Thoracic aorta (tissue), 2 donors: ENCODE measurements around the gene PDPK1. TPM values are rescaled to one million over a fixed set of nuclear protein-coding genes. Genes with fewer than 3 reads are reported as not detected.
"Not testable (repeated sequence)": the region's sequence is repeated elsewhere in the genome, so short reads cannot be mapped to it uniquely, and the experiment has no call there.

Experiments
- ATAC-seq: fragments of 150-250 bp; one replicate; pipeline ENCODE4 v1.8.0; 2017; ENCODE audit warnings: low read depth; ENCODE audit not compliant: insufficient number of reproducible peaks, low FRiP score
- DNase-seq: peaks from one replicate; pipeline ENCODE4 v3.0.0-alpha.2; 2020; ENCODE audit warnings: low spot score
- H3K27ac ChIP-seq, 2 donors: fragments of 200-600 bp; sonication (generic); 1 replicate in 1 of 2; 2 replicates in 1 of 2; pipeline ENCODE4 v1.5.1; 2016; ENCODE audit warnings: mild to moderate bottlenecking in 2 of 2, moderate library complexity in 2 of 2
- H3K27me3 ChIP-seq: fragments of 200-600 bp; sonication (generic); replicated peaks from 2 replicates; pipeline ENCODE4 v1.6.0; 2016; ENCODE audit warnings: mild to moderate bottlenecking; ENCODE audit not compliant: insufficient read depth
- H3K36me3 ChIP-seq: fragments of 200-600 bp; sonication (generic); one replicate; pipeline ENCODE4 v1.5.1; 2016
- H3K4me1 ChIP-seq, 2 donors: fragments of 200-600 bp; sonication (generic); 1 replicate in 1 of 2; 2 replicates in 1 of 2; pipeline versions ENCODE4 v1.5.1 to v1.6.0; 2016; ENCODE audit warnings: low read depth in 2 of 2, mild to moderate bottlenecking in 1 of 2; ENCODE audit not compliant: control insufficient read depth in 1 of 2
- H3K4me3 ChIP-seq: fragments of 200-600 bp; sonication (generic); 2 replicates; pipeline ENCODE4 v1.5.1; 2016; ENCODE audit warnings: mild to moderate bottlenecking
- H3K9me3 ChIP-seq: fragments of 200-600 bp; sonication (generic); 2 replicates; pipeline ENCODE4 v1.5.1; 2016
- CTCF ChIP-seq: fragments of 200-600 bp; sonication (generic); IDR thresholded peaks from one replicate; pipeline ENCODE4 v1.5.1; 2019; ENCODE audit warnings: antibody characterized with exemption
- total RNA-seq, 2 donors: library from RNA; depleted of rRNA; stranded (reverse); fragments of >200 nt; gene quantifications; one replicate each; pipeline versions ENCODE4 v1.1.0 to v1.2.3, GENCODE V29; 2016

Gene PDPK1
- total RNA-seq, 2 donors from 2014 or later, result 31.9 to 44.3 TPM

GRCh38 chr16:2560131-2560797 is 22.4 kb downstream of the PDPK1 start:
- not testable (repeated sequence) for H3K4me3 ChIP-seq, H3K27ac ChIP-seq, DNase-seq, ATAC-seq, H3K4me1 ChIP-seq, H3K27me3 ChIP-seq, H3K9me3 ChIP-seq, H3K36me3 ChIP-seq

DNA sequence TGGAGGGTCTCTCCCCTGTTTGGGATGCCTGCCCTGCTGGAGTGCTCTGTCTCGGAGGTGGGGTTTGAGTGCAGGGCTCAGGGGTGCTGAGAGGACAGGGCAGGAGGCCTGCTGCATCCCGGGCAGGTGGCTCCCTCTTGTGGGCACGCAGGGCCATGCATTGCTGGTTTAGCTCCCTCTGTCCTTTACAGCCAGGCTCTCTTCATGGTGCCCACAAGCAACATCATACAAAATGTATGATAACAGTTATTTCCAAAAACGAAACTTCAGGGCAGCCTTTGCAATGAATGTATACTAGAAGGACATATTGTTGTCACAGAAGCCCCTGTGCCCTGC is 22.9 kb downstream of the PDPK1 start:
- TF ChIP-seq CTCF, result peak; percentile 24
- not testable (repeated sequence) for H3K4me1 ChIP-seq, H3K27ac ChIP-seq, H3K9me3 ChIP-seq, H3K27me3 ChIP-seq, DNase-seq, H3K4me3 ChIP-seq, H3K36me3 ChIP-seq, ATAC-seq

DNA sequence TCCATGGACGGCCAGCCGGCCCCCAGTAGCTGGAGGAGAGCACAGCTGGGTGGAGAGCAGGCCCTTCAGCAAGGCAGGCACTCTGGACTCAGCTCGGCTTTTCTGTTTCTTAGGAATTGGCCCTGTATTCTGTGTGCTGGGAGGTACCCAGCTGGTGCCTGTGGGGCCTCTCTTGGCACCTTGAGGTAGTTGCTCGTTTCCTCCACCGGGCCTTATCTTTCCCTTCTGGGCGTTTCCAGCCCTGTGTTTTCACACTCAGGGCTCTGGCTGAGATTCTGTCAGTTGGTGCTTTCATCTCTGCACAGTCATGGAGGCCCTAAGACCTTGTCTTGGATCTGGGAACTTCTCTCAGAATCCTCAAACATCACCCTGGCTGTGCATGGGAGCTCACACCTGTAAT is 29.7 kb downstream of the PDPK1 start:
- not testable (repeated sequence) for H3K27ac ChIP-seq, ATAC-seq, H3K9me3 ChIP-seq, DNase-seq, H3K4me1 ChIP-seq, H3K4me3 ChIP-seq, H3K27me3 ChIP-seq, H3K36me3 ChIP-seq

DNA sequence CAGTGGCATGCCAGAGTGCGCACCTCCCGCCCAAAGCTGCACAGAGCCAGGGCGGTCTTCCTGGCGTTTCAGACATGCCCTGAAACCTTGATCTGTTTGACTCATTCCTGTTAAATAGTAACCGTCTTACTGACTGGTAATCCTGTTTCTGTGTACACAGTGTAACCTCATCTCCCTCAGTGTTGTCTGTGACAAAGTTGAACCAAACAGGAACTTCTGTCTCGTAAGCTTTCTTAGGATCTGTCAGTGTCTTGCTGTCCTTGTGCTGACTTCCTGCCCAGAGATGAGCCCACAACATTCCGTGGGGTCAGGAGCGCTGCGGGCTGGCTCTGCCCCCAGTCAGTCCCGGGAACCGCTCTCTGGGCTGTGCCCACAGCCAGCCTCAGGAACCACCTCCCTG is 30.8 kb downstream of the PDPK1 start:
- H3K27me3 ChIP-seq, H3K9me3 ChIP-seq, H3K36me3 ChIP-seq, H3K4me3 ChIP-seq, DNase-seq, H3K27ac ChIP-seq, H3K4me1 ChIP-seq, ATAC-seq: not testable (repeated sequence)

DNA sequence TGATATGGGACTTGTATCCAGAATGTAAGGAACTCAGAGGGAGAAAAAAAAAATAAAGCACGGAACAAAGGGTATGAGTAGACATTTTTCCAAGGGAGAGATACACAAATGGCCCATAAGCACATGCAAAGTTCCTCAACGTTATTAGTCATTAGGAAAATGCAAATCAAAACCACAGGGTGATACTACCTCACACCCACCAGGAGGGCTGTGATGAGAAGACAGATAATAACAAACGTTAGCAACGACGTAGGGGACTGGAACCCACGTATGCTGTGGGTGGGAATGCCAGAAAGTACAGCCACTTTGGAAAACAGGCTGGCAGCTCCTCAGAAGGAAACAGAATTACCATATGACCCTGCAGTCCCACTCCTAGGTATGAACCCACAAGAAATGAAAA is 34.9 kb downstream of the PDPK1 start:
- ATAC-seq, DNase-seq, H3K27ac ChIP-seq, H3K4me1 ChIP-seq, H3K36me3 ChIP-seq, H3K9me3 ChIP-seq, H3K27me3 ChIP-seq, H3K4me3 ChIP-seq: not testable (repeated sequence)

DNA sequence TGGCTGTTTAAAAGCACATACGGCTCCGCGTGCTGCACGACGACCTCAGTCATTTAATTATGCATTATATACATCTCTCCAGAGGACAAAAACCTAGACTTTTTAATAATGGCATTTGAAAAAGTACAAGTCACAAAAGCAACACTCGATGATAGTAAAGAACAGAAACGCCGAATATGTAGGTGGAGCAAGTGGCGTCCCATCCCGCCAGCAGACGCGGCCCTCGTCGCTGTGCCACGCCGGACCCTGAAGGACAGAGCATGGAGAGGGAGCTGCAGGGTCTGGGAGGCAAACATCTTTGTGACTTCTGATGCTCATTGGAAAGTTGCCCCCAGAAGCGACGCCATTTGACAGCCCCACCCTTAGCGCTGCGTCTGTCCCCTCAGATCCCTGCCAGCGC is 38.0 kb downstream of the PDPK1 start:
- not testable (repeated sequence) for H3K4me1 ChIP-seq, DNase-seq, H3K27ac ChIP-seq, ATAC-seq, H3K36me3 ChIP-seq, H3K9me3 ChIP-seq, H3K4me3 ChIP-seq, H3K27me3 ChIP-seq

- H3K27ac ChIP-seq, H3K4me3 ChIP-seq, DNase-seq, H3K4me1 ChIP-seq, ATAC-seq, H3K27me3 ChIP-seq, H3K9me3 ChIP-seq, H3K36me3 ChIP-seq: not testable (repeated sequence)
Observed at GRCh38 chr16:2577044-2577443, 39.2 kb downstream of the PDPK1 start.

DNA sequence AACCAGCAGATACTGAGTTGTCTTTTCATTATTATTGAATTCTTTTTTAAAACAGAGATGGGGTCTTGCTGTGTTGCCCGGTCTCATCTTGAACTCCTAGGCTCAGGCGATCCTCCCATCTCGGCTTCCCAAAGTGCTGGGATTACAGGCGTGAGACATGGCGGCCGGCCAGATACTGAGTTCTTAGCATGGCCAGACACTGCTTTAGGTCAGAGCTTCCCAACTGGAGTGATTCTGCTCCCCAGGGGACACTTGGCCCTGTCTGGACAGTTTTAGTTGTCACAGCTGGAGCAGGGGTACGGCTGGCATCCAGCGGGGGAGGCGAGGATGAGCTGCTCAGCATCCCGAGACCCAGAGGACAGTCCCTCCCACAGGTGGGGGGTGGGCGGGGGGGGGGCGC is 41.1 kb downstream of the PDPK1 start:
- not testable (repeated sequence) for H3K9me3 ChIP-seq, ATAC-seq, H3K36me3 ChIP-seq, H3K4me3 ChIP-seq, H3K27ac ChIP-seq, H3K4me1 ChIP-seq, DNase-seq, H3K27me3 ChIP-seq

- ATAC-seq, H3K27me3 ChIP-seq, H3K27ac ChIP-seq, H3K36me3 ChIP-seq, DNase-seq, H3K9me3 ChIP-seq, H3K4me3 ChIP-seq, H3K4me1 ChIP-seq: not testable (repeated sequence)
Observed at GRCh38 chr16:2580143-2580542, 42.3 kb downstream of the PDPK1 start.

- peaks cover 10% of the 10 kb centered on the region for H3K36me3 ChIP-seq
- not testable (repeated sequence) for H3K27me3 ChIP-seq, H3K4me3 ChIP-seq, DNase-seq, ATAC-seq, H3K9me3 ChIP-seq, H3K4me1 ChIP-seq, H3K27ac ChIP-seq
Observed at GRCh38 chr16:2580818-2581217, 43.0 kb downstream of the PDPK1 start.
